ENCODE data around the gene SSR3. TPM values are rescaled to one million over a fixed set of nuclear protein-coding genes. Genes with fewer than 3 reads are reported as not detected.

Gene SSR3
- total and polyA plus RNA-seq, 2 donors (not counting 3 experiments of a cell fraction or from before 2014, with no cell fraction given) = 155 to 355 TPM

DNA sequence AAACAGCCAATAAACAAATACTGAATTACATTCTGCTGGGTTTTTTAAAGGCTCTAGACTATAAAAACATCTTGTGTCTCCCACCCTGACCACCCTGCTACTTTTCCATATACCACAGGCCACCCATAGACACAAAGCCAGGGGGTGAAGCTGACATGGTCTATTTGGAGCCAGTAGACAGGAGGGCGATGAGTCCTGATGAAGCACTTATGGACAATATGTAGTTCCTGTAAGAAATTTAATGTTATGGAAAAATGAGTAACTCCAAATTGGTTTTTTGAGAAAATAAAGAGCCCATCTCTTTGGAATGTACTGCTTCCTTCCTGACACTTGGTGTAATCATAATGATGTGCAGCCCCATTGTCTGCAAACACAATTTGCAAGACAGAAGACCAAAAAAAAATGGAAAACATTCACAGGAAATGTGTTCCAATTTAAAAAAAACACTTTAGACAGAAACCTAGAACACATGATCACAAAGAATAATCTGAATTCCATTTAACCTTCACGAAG is 11.8 kb downstream of the SSR3 start:
- H3K4me3 ChIP-seq (replicated peaks in 1 of 3; ENCODE audit: insufficient read depth in 1 of 3, low read depth in 1 of 3, low read length in 3 of 3) = peak overlapping the region in 1 of 3 experiments; percentile 17
- peak; percentile 73 for FAIRE-seq
- dilution Hi-C loops (cut with MboI; ENCODE audit: extremely low pct_ligation_motif_present, low sequenced_read_pairs) (no loop called here), intact Hi-C loops (cut with micrococcal nuclease) (loop anchor here (1.0 to 2.0 kb wide), 2 partner anchors 8 to 588 kb away; no protein-coding TSS in a partner anchor)
- DNase-seq (ENCODE audit: low read depth, low spot score) = peak; percentile 60
- no peaks in the 10 kb centered on the region for H3K9me1 ChIP-seq (replicated peaks; ENCODE audit: control insufficient read depth, extremely low read depth, insufficient read depth, low read length)
- H3K9me3 ChIP-seq (replicated peaks; ENCODE audit: control insufficient read depth, insufficient read depth, low read length) = no peaks in the 10 kb centered on the region
- peak overlapping the region; percentile 86 for H3K4me2 ChIP-seq (ENCODE audit: insufficient read depth, low read length)
- H2AFZ ChIP-seq (ENCODE audit: low read depth, low read length) = no peak overlapping the region
- CTCF ChIA-PET = interaction anchor here (0.7 to 3.8 kb wide), 11 partner anchors 8 to 595 kb away, joined by 3 to 17 read pairs (median 8); partner anchors contain the start of genes SSR3 and TIPARP
- H3K4me1 ChIP-seq (ENCODE audit: control insufficient read depth, extremely low read depth, insufficient read depth, low read length) = peaks cover 64% of the 10 kb centered on the region
- peaks cover 14 to 57% of the 10 kb centered on the region in 2 experiments for H3K36me3 ChIP-seq (ENCODE audit: control insufficient read depth in 2 of 2, extremely low read depth in 1 of 2, insufficient read depth in 2 of 2, low read length in 2 of 2)
- H3K79me2 ChIP-seq (ENCODE audit: control insufficient read depth, insufficient read depth, low read length) = peaks cover 49% of the 10 kb centered on the region
- H3K27ac ChIP-seq (ENCODE audit: insufficient read depth, low read depth, low read length) = peak overlapping the region; percentile 93
- peak overlapping the region; percentile 63 for H3K9ac ChIP-seq (replicated peaks; ENCODE audit: extremely low read depth, insufficient read depth, low read length)
- TF ChIP-seq, protein P1, sequence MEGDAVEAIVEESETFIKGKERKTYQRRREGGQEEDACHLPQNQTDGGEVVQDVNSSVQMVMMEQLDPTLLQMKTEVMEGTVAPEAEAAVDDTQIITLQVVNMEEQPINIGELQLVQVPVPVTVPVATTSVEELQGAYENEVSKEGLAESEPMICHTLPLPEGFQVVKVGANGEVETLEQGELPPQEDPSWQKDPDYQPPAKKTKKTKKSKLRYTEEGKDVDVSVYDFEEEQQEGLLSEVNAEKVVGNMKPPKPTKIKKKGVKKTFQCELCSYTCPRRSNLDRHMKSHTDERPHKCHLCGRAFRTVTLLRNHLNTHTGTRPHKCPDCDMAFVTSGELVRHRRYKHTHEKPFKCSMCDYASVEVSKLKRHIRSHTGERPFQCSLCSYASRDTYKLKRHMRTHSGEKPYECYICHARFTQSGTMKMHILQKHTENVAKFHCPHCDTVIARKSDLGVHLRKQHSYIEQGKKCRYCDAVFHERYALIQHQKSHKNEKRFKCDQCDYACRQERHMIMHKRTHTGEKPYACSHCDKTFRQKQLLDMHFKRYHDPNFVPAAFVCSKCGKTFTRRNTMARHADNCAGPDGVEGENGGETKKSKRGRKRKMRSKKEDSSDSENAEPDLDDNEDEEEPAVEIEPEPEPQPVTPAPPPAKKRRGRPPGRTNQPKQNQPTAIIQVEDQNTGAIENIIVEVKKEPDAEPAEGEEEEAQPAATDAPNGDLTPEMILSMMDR (IDR thresholded peaks at IDR 0.05; ENCODE audit: extremely low read depth in 1 of 2, insufficient read depth in 1 of 2, low read depth in 1 of 2, low read length in 2 of 2) = no peak
- TF ChIP-seq, protein P2, sequence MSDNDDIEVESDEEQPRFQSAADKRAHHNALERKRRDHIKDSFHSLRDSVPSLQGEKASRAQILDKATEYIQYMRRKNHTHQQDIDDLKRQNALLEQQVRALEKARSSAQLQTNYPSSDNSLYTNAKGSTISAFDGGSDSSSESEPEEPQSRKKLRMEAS (IDR thresholded peaks at IDR 0.05; ENCODE audit: insufficient read depth, insufficient read length) = no peak
- TF ChIP-seq JUN (IDR thresholded peaks at IDR 0.05; ENCODE audit: borderline replicate concordance, insufficient read depth, insufficient read length, low read depth) = peak; percentile 45
- peak; percentile 20 for TF ChIP-seq FOS (IDR thresholded peaks at IDR 0.05; ENCODE audit: borderline replicate concordance, insufficient read depth, low read length)
- TF ChIP-seq GATA2 (IDR thresholded peaks at IDR 0.05; ENCODE audit: insufficient read depth, insufficient read length, low read depth, low read length) = no peak
- no peak for TF ChIP-seq EZH2 (IDR thresholded peaks at IDR 0.05; ENCODE audit: borderline replicate concordance, low read depth, low read length, severe bottlenecking)
- peak; percentile 41 for TF ChIP-seq POLR2AphosphoS5 (IDR thresholded peaks at IDR 0.05; ENCODE audit: insufficient read depth, low read depth, low read length)
- no peak for TF ChIP-seq POLR2A (IDR thresholded peaks at IDR 0.05; ENCODE audit: low read depth, low read length)
- no peak for TF ChIP-seq MYC (IDR thresholded peaks at IDR 0.05; ENCODE audit: low read depth, low read length)
- no TSS peak for BruUV-seq (replicated peaks)
- H3K27me3 ChIP-seq (ENCODE audit: control insufficient read depth in 2 of 2, insufficient read depth in 2 of 2, low read length in 2 of 2) = no peaks in the 10 kb centered on the region
- H4K20me1 ChIP-seq (replicated peaks; ENCODE audit: control insufficient read depth, extremely low read depth, insufficient read depth, low read length) = peaks cover 4% of the 10 kb centered on the region
- POLR2A ChIA-PET = interaction anchor here (0.8 to 2.8 kb wide), 2 partner anchors 12 to 133 kb away, joined by 3 to 12 read pairs; partner anchors contain the start of gene SSR3
